IPS DF 6.9 (cell line): ENCODE measurements around the gene PRDM13.

Source experiments
- DNase-seq: peaks from one replicate; pipeline ENCODE4 v3.0.0-alpha.2; 2013; ENCODE audit warnings: low read depth, low spot score
- H3K27ac ChIP-seq: one replicate; pipeline ENCODE4 v1.5.1; 2013; ENCODE audit warnings: low read length, control low read depth
- H3K27me3 ChIP-seq: 2 replicates; pipeline ENCODE4 v1.6.1; 2013; ENCODE audit warnings: mild to moderate bottlenecking, low read length; ENCODE audit not compliant: control insufficient read depth, insufficient read depth
- H3K36me3 ChIP-seq: 2 replicates; pipeline ENCODE4 v1.6.1; 2013; ENCODE audit warnings: low read length; ENCODE audit not compliant: control insufficient read depth, insufficient read depth
- H3K4me1 ChIP-seq: 2 replicates; pipeline ENCODE4 v1.6.1; 2013; ENCODE audit warnings: low read length; ENCODE audit not compliant: control insufficient read depth, insufficient read depth
- H3K4me3 ChIP-seq: 2 replicates; pipeline ENCODE4 v1.5.1; 2013; ENCODE audit warnings: mild to moderate bottlenecking, low read length
- H3K9me3 ChIP-seq: 2 replicates; pipeline ENCODE4 v1.6.1; 2013; ENCODE audit warnings: low read length, inconsistent platforms; ENCODE audit not compliant: control insufficient read depth, insufficient read depth
- WGBS: extraction: QIAGEN DNeasy Blood & Tissue Kit; methylation state at CpG from one replicate; pipeline ENCODE4 v1.1.7; 2013; ENCODE audit warnings: mixed read lengths, missing lambda C conversion rate; ENCODE audit not compliant: insufficient read length, insufficient coverage; 5-methylcytosine and 5-hydroxymethylcytosine counted together

The PRDM13 gene

DNA sequence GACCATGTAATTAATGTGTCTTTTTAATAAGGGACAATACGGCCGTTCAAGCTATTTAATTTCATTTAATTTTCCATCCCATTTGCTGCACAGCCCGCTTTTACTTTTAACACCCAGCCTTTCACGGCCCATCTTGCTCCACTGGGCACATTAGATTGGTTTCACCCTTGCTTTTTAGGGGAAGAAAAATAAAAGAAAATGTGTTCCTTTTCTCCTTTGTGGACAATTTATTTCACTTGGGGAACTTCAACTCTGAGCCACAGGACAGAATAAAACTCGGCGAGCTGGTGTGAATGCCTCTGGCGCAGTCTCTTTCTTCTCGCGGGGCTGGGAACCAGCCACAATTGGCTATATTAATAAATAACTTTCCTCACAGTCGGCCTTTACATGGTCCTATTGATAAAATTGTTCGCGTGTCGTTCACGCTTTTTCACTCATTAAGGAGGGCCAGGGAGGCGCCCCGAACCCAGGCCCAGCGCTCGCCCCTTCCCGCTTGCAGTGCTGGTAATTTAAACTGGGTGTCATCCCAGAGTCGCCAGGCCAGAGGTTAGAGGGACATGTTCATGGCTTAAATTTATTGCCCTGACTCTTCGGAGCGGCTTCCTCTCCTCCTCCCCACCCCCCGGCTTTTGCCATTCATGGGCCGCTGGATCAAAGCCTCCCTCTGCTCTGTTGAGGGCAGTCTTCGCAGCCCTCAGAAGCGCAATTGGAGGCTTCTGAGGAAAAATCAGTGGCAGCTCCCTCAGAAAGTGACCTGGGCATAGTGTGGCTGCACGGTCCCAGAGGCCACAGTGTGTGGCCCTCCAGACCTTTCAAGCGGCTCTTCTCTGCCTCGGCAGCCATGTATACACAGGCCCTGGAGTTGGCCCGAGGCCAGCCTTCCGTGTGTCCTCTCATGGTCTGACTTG, 2.2 kb upstream of the PRDM13 start:
- Histone ChIP-seq H3K27ac (no peak overlapping the region), H3K27me3 (peaks cover 91% of the 10 kb centered on the region)
- WGBS: no CpG with 5 or more reads among the region's 31 CpGs

GRCh38 chr6:99605074-99605734, 1.4 kb upstream of the PRDM13 start:
- no peak for DNase-seq
- no peaks in the 10 kb centered on the region for H3K9me3 ChIP-seq
- H3K36me3 ChIP-seq: no peaks in the 10 kb centered on the region
- WGBS: no CpG with 5 or more reads among the region's 20 CpGs
- H3K27me3 ChIP-seq: peaks cover 95% of the 10 kb centered on the region
- peaks cover 4% of the 10 kb centered on the region; the same call in 1 of the 2 replicates for H3K4me1 ChIP-seq
- H3K4me3 ChIP-seq: no peak overlapping the region
- H3K27ac ChIP-seq: no peak overlapping the region

More for the DNA sequence above, 2.2 kb upstream of the PRDM13 start:
- H3K36me3 ChIP-seq: no peaks in the 10 kb centered on the region
- no peaks in the 10 kb centered on the region for H3K9me3 ChIP-seq
- no peak overlapping the region for H3K4me3 ChIP-seq
- no peak for DNase-seq
- H3K4me1 ChIP-seq: peaks cover 4% of the 10 kb centered on the region; the same call in 1 of the 2 replicates

GRCh38 chr6:99605911-99606655, 550 bp upstream of the PRDM13 start:
- Histone ChIP-seq H3K9me3 (no peaks in the 10 kb centered on the region), H3K4me1 (peaks cover 4% of the 10 kb centered on the region; the same call in 1 of the 2 replicates), H3K27me3 (peaks cover 94% of the 10 kb centered on the region), H3K27ac (no peak overlapping the region), H3K4me3 (no peak overlapping the region), H3K36me3 (no peaks in the 10 kb centered on the region)
- DNase-seq: no peak
- no CpG with 5 or more reads among the region's 16 CpGs for WGBS

DNA sequence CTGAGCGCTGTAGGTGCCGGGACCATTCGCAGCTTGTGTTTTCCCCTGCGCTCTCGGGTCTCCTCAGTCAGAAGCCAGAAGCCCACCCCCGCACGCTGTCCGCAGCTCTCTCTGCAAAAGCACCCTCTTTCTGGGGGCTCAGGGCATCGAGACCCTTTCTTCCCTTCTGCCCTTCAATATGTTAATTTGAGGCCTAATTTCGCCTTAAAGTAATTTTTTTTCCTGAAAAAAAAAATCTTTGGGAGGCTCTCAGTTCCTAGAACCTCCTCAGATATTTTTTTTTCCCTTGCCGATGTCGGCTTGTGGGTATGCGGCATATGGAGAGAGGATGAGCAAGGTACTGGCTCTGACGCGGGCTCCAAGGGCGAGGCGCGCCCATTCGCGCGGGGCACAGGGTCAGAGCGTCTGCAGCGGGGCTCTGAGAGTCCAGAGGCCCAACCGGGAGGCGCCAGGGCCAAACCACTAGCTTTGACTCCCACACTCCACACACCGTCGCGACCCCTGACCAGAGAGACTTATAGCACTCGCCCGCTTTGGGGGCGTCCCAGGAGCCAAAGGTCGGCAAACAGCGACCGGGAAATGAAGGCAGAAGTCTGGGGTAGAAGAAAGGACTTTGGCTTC, 893 bp downstream of the PRDM13 start:
- Histone ChIP-seq H3K27me3 (peaks cover 87% of the 10 kb centered on the region), H3K4me1 (peaks cover 4% of the 10 kb centered on the region; the same call in 1 of the 2 replicates), H3K9me3 (no peaks in the 10 kb centered on the region), H3K27ac (no peak overlapping the region), H3K36me3 (no peaks in the 10 kb centered on the region), H3K4me3 (no peak overlapping the region)
- no CpG with 5 or more reads among the region's 34 CpGs for WGBS
- DNase-seq: no peak

DNA sequence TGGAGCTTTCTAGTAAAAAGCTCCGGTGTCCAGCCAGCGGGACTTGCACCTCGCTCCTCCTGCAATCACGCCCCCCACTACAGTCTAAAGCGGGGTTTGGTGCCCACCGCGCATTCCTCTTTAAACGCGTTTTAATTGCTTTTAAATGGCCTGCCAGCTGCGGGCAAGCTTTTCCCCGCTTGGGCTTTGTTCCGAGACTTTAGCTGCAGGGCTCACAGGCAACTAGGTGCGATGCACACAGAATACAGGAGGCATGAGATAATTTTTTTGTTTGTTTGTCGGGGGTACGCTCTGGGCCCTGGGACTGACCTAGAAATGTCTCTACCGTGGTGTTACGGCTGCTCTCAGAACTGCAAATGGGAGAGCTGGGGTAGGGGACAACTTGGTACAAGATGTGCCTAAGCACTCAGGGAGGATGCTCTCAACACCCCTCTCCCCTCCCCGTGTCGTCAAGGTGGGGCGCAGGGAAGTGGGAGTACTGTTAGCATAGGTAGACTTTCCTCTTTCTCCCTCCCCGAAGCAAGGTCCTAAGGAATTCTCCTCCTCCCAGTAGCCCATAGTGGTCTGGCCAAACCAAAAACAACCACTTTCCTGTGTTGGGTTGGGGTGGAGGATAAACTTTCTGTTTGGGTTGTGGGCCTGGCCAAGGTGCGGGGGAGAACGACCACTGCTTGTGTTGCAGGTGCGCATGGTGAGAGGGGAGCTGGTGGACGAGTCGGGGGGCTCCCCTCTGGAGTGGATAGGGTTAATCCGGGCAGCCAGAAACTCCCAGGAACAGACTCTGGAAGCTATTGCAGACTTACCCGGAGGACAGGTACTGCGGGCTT, 1.6 kb downstream of the PRDM13 start:
- Histone ChIP-seq H3K4me1 (peaks cover 4% of the 10 kb centered on the region), H3K9me3 (no peaks in the 10 kb centered on the region), H3K36me3 (no peaks in the 10 kb centered on the region), H3K27me3 (peaks cover 88% of the 10 kb centered on the region), H3K4me3 (no peak overlapping the region), H3K27ac (no peak overlapping the region)
- WGBS: no CpG with 5 or more reads among the region's 29 CpGs
- DNase-seq: no peak

- Histone ChIP-seq H3K27ac (no peak overlapping the region), H3K4me1 (peaks cover 4% of the 10 kb centered on the region), H3K27me3 (peaks cover 82% of the 10 kb centered on the region), H3K36me3 (no peaks in the 10 kb centered on the region), H3K4me3 (no peak overlapping the region), H3K9me3 (no peaks in the 10 kb centered on the region)
- no CpG with 5 or more reads among the region's 24 CpGs for WGBS
- no peak for DNase-seq
Observed at GRCh38 chr6:99608886-99609482, 2.4 kb downstream of the PRDM13 start.

GRCh38 chr6:99609905-99610489, 3.4 kb downstream of the PRDM13 start:
- no peak for DNase-seq
- no CpG with 5 or more reads among the region's 2 CpGs for WGBS
- Histone ChIP-seq H3K4me3 (no peak overlapping the region), H3K27ac (no peak overlapping the region), H3K4me1 (peaks cover 7% of the 10 kb centered on the region), H3K9me3 (no peaks in the 10 kb centered on the region), H3K27me3 (peaks cover 82% of the 10 kb centered on the region), H3K36me3 (no peaks in the 10 kb centered on the region)

- Histone ChIP-seq H3K4me3 (no peak overlapping the region), H3K36me3 (no peaks in the 10 kb centered on the region), H3K9me3 (no peaks in the 10 kb centered on the region), H3K27me3 (peaks cover 76% of the 10 kb centered on the region), H3K4me1 (peaks cover 7% of the 10 kb centered on the region), H3K27ac (no peak overlapping the region)
- no peak for DNase-seq
- WGBS: no CpG with 5 or more reads among the region's 3 CpGs
Observed at GRCh38 chr6:99611148-99611547, 4.5 kb downstream of the PRDM13 start.
